Mononuclear cell (primary cell): ENCODE data around the gene DLX2. TPM values are rescaled to one million over a fixed set of nuclear protein-coding genes. Genes with fewer than 3 reads are reported as not detected.
"Not testable (repeated sequence)": the region's sequence is repeated elsewhere in the genome, so short reads cannot be mapped to it uniquely, and the experiment has no call there.

Experiments used
- H3K27me3 ChIP-seq: 2 replicates; pipeline ENCODE4 v1.6.0; 2011; ENCODE audit warnings: low read length, control low read depth; ENCODE audit not compliant: insufficient read depth
- H3K4me1 ChIP-seq: 2 replicates; pipeline ENCODE4 v1.5.1; 2011; ENCODE audit warnings: mild to moderate bottlenecking, low read length, control low read depth; ENCODE audit not compliant: insufficient read depth
- H3K4me3 ChIP-seq: 2 replicates; pipeline ENCODE4 v1.5.1; 2011; ENCODE audit warnings: mild to moderate bottlenecking, low read length, moderate library complexity
- H3K9me3 ChIP-seq: 2 replicates; pipeline ENCODE4 v1.5.1; 2011; ENCODE audit warnings: low read depth, mild to moderate bottlenecking, control low read depth, low read length
- total RNA-seq: library from RNA; depleted of rRNA; stranded (reverse); fragments of >200 nt; gene quantifications from one replicate; pipeline ENCODE4 v1.2.3, GENCODE V29; 2012

Gene DLX2
- total RNA-seq, 1 donor: not detected

GRCh38 chr2:172083628-172084394, 18.9 kb downstream of the DLX2 start:
- Histone ChIP-seq H3K4me3 (no peak overlapping the region), H3K4me1 (peaks cover 69% of the 10 kb centered on the region), H3K9me3 (no peaks in the 10 kb centered on the region), H3K27me3 (peaks cover 100% of the 10 kb centered on the region)

GRCh38 chr2:172082944-172083627, 19.6 kb downstream of the DLX2 start:
- H3K27me3 ChIP-seq: peaks cover 97% of the 10 kb centered on the region
- H3K4me3 ChIP-seq: no peak overlapping the region
- H3K4me1 ChIP-seq: peaks cover 69% of the 10 kb centered on the region
- no peaks in the 10 kb centered on the region for H3K9me3 ChIP-seq

DNA sequence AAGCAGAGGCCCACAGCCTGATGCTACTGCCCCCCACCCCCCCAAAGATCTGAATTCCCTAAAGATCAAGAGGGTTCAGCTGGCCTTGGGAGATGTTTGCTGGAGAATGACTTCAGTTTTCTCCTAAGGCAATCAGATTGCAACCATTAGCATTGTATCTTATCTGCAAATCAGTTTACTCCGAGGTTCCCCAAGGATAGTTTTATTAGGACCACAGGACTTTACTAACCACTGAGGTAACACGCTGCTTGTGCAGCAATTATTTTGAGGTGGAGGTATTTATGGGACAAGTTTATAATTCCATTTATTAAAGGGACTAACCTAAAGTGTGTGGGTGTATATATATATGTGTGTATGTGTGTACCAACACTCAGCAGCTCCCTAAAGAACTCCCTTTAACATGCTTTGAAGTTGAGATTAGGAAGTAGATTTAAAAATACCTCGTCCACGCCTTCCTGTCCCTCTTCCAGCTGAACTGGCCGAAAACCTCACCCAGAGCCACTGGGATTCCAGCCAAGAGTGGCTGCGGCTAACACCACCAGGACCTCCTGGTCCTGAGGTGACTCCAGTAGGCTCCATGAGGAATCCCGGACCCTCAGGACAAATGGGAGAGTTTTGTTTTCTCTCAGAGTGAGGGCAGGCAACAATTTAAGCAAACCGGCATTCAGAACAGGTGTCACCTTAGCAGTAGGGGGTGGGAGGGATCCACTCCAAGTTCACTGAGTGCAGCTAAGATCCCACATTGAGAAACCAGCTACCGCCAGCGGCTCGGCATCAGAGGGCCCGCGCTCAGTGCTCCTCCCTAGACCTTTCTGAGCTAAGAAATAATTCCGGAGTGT, 20.4 kb downstream of the DLX2 start:
- Histone ChIP-seq H3K27me3 (peaks cover 89% of the 10 kb centered on the region), H3K4me1 (peaks cover 63% of the 10 kb centered on the region), H3K4me3 (no peak overlapping the region), H3K9me3 (no peaks in the 10 kb centered on the region)

GRCh38 chr2:172081221-172082022, 21.3 kb downstream of the DLX2 start:
- Histone ChIP-seq H3K4me3 (no peak overlapping the region), H3K4me1 (peaks cover 54% of the 10 kb centered on the region), H3K9me3 (no peaks in the 10 kb centered on the region), H3K27me3 (peaks cover 85% of the 10 kb centered on the region)

DNA sequence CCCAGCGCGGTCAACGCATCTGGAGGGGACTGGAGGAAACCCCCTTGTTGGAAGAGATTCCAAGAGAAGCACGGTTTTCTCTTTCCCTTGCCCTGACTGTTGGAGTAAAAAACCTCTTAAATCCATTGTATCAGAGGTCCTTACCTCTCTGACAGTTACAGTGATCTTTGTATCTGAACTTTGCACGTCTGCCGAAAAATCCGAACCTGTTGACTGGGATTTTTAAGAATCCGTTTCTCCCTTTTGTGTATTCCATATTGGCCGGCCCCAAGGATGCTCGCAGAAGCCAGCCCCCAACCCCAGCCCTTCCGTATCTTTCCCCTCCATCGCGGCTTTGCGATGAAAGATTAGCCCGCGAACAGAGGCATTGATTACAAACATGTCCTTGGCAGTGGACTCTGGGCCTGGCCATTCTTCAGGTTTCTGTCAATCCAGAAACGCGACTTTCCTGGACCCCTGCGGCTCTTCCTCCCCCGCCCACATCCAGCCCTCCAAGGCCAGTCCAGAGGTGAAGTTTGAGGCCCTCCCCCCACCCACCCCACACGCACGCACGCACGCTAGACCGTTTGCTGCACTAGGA, 22.0 kb downstream of the DLX2 start:
- H3K4me3 ChIP-seq: no peak overlapping the region
- H3K27me3 ChIP-seq: peaks cover 78% of the 10 kb centered on the region
- H3K4me1 ChIP-seq: peaks cover 47% of the 10 kb centered on the region
- no peaks in the 10 kb centered on the region for H3K9me3 ChIP-seq

- H3K4me3 ChIP-seq: no peak overlapping the region
- no peaks in the 10 kb centered on the region for H3K9me3 ChIP-seq
- H3K27me3 ChIP-seq: peaks cover 72% of the 10 kb centered on the region
- peaks cover 40% of the 10 kb centered on the region for H3K4me1 ChIP-seq
Observed at GRCh38 chr2:172079838-172080640, 22.7 kb downstream of the DLX2 start.

DNA sequence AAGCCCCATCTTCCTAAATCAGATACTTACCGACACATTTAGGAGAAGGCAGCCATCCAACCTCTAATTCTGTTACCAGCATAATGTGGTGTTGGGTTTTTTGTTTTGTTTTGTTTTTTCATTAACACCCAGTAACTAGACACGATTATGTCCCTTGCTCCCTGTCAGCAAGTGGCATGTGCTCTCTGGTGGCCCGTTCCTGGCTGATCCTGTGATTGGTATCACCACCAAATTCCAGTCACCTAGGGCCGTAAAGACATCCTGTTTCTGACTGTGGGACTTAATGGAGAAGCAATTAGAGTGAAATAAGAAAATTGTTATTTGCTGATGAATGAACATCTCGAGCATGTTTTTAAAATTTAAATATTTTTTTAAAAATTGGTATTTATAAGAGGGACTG, 23.3 kb downstream of the DLX2 start:
- H3K27me3 ChIP-seq: peaks cover 65% of the 10 kb centered on the region
- no peaks in the 10 kb centered on the region for H3K9me3 ChIP-seq
- H3K4me3 ChIP-seq: no peak overlapping the region
- peaks cover 34% of the 10 kb centered on the region for H3K4me1 ChIP-seq

DNA sequence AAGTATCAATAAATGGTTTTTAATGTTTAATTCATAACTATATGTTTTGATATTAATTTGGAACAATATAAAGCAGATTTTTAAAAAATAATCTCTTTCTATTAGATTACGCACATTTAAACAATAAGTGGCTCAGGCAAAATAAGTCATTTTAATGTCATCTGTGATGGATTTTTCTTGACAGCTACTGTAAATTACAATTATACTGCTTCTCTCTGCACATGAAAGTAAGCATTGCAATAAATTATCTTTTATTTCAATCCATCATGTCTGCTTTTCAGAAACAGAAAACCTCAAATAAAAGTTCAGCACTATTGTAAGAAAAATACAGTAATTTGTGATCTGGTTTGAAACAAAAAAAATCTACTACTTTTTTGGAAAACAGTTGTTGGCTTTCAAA, 28.4 kb downstream of the DLX2 start:
- no peaks in the 10 kb centered on the region for H3K9me3 ChIP-seq
- H3K4me1 ChIP-seq: no peaks in the 10 kb centered on the region
- peaks cover 14% of the 10 kb centered on the region for H3K27me3 ChIP-seq
- H3K4me3 ChIP-seq: no peak overlapping the region

GRCh38 chr2:172073518-172073917, 29.2 kb downstream of the DLX2 start:
- Histone ChIP-seq H3K27me3 (peaks cover 6% of the 10 kb centered on the region), H3K4me1 (no peaks in the 10 kb centered on the region), H3K4me3 (no peak overlapping the region), H3K9me3 (no peaks in the 10 kb centered on the region)

GRCh38 chr2:172072706-172073105, 30.0 kb downstream of the DLX2 start:
- Histone ChIP-seq H3K27me3 (peaks cover 5% of the 10 kb centered on the region), H3K4me3 (no peak overlapping the region), H3K4me1 (no peaks in the 10 kb centered on the region), H3K9me3 (no peaks in the 10 kb centered on the region)

DNA sequence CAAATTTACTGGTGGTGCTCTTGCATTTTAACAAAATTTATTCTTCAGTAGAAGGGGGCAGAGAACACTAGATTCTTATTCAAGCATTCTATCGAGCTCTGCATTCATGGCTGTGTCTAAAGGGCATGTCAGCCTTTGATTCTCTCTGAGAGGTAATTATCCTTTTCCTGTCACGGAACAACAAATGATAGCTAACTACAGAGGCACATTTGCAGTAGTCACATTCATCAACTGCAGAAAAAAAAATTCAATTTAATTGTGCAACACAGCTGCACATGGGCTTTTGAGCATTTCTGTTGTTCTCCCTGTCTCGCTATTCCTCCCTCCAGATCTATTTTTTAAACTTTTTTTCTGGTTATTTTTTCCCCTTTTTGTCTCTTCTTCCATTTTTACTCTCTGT, 30.4 kb downstream of the DLX2 start:
- Histone ChIP-seq H3K9me3 (no peaks in the 10 kb centered on the region), H3K27me3 (peaks cover 5% of the 10 kb centered on the region), H3K4me1 (no peaks in the 10 kb centered on the region), H3K4me3 (no peak overlapping the region)

- H3K27me3 ChIP-seq: no peaks in the 10 kb centered on the region
Observed at GRCh38 chr2:172070936-172071335, 31.8 kb downstream of the DLX2 start.

GRCh38 chr2:172067905-172068304, 34.8 kb downstream of the DLX2 start:
- H3K27me3 ChIP-seq, H3K9me3 ChIP-seq, H3K4me3 ChIP-seq, H3K4me1 ChIP-seq: not testable (repeated sequence)

More at GRCh38 chr2:172070936-172071335, 31.8 kb downstream of the DLX2 start:
- H3K9me3 ChIP-seq: no peaks in the 10 kb centered on the region
- no peak overlapping the region for H3K4me3 ChIP-seq
- no peaks in the 10 kb centered on the region for H3K4me1 ChIP-seq
